SJCRH30 (cell line): ENCODE results near the gene MANEAL. TPM values are rescaled to one million over a fixed set of nuclear protein-coding genes. Genes with fewer than 3 reads are reported as not detected.

Source experiments
- DNase-seq, 2 experiments: peaks; one replicate each; pipeline ENCODE4 v3.0.0-alpha.2; 2015 to 2020
- H3K27ac ChIP-seq: fragments of 250-450 bp; sonication (Bioruptor Pico); 2 replicates; pipeline ENCODE4 v1.5.1; 2020; ENCODE audit warnings: mild to moderate bottlenecking, moderate library complexity
- H3K27me3 ChIP-seq: fragments of 250-450 bp; sonication (Bioruptor Pico); 2 replicates; pipeline ENCODE4 v1.5.1; 2020; ENCODE audit warnings: mild to moderate bottlenecking, moderate library complexity
- H3K36me3 ChIP-seq: fragments of 250-450 bp; sonication (Bioruptor Pico); 2 replicates; pipeline ENCODE4 v1.5.1; 2020; ENCODE audit warnings: mild to moderate bottlenecking, moderate library complexity
- H3K4me1 ChIP-seq: fragments of 250-450 bp; sonication (Bioruptor Pico); 2 replicates; pipeline ENCODE4 v1.5.1; 2020; ENCODE audit warnings: mild to moderate bottlenecking, moderate library complexity
- H3K4me3 ChIP-seq: fragments of 250-450 bp; sonication (Bioruptor Pico); 2 replicates; pipeline ENCODE4 v1.5.1; 2020; ENCODE audit warnings: mild to moderate bottlenecking, moderate library complexity
- H3K9me3 ChIP-seq: fragments of 250-450 bp; sonication (Bioruptor Pico); replicated peaks from 2 replicates; pipeline ENCODE4 v1.5.1; 2020; ENCODE audit warnings: mild to moderate bottlenecking, moderate library complexity
- total RNA-seq: library from RNA; depleted of rRNA; stranded (reverse); fragments of >200 nt; shearing (Covaris generic); gene quantifications from 2 replicates; pipeline ENCODE4 v1.2.3, GENCODE V29; 2014; rRNA removed

Gene MANEAL, protein sequence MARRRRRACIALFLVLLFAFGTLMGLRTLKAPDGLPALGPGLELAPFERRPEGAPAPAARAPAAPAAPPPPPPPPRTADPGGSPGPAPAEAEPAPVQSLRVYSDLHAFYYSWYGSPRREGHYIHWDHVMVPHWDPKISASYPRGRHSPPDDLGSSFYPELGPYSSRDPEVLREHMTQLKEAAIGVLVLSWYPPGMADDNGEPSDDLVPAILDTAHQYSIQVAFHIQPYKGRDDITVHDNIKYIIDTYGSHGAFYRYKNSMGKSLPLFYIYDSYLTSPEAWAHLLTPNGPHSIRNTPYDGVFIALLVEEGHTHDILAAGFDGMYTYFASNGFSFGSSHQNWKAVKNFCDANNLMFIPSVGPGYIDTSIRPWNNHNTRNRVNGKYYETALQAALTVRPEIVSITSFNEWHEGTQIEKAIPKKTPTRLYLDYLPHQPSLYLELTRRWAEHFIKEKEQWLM
- 32.3 and 36.5 TPM in 2 replicates for total RNA-seq

DNA sequence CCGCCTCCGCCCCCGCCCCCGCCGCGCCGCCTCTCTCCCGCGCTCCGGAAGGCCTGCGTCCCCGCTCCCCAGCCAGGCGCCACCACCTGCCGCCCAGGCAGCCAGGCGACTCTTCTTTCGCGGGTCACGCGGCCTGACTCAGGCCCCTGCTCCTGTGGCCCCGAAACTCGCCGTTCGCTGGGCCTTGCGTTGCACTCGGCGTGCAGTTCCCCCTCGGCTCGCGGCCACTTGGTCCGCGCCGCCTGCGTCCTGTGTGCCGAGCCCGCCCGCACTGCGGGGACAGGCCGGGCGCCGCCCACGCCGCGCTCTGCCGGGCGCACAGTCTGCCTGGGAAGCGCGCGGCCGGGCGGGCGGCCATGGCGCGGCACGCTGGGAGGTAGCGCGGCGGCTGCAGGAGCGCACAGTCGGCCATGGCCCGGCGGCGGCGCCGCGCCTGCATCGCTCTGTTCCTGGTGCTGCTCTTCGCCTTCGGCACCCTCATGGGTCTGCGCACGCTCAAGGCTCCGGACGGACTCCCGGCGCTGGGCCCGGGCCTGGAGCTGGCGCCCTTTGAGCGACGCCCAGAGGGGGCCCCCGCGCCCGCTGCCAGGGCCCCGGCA lies at the start of gene MANEAL:
TSS of gene MANEAL (plus strand) at position 75 of the 599 bp plus-strand sequence. CDS start at position 411, 336 bp downstream.
- Histone ChIP-seq H3K36me3 (peaks cover 2% of the 10 kb centered on the region; the same call in 1 of the 2 replicates), H3K27ac (no peak within 1 kb of the TSS), H3K4me1 (no peaks in the 10 kb centered on the region), H3K27me3 (0 out of 2 replicates have a peak, but pooled peaks cover 2% of the 10 kb centered on the region), H3K4me3 (peak within 1 kb of the TSS; percentile 74), H3K9me3 (no peaks in the 10 kb centered on the region)
- DNase-seq, result peak; percentile 68 to 74

DNA sequence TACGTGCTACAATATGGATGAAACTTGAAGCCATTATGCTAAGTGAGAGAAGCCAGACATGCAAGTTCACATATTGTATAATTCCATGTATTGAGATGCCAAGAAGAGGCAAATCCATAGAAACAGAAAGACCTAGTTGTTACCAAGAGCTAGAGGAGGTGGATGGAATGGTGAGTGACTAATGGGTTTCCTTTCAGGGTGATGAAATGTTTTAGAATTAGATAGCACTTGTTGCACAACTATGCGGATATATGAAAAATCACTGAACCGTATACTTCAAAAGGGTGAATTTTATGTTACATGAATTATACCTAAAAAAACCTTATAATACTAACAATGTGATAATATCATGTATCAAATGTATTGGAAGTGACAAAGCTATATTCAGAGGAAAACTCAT lies 46.8 kb upstream of the MANEAL start:
- Histone ChIP-seq H3K4me3 (no peak overlapping the region), H3K4me1 (no peaks in the 10 kb centered on the region), H3K9me3 (no peaks in the 10 kb centered on the region), H3K27ac (no peak overlapping the region), H3K36me3 (no peaks in the 10 kb centered on the region), H3K27me3 (peaks cover 3% of the 10 kb centered on the region)
- no peak for DNase-seq

DNA sequence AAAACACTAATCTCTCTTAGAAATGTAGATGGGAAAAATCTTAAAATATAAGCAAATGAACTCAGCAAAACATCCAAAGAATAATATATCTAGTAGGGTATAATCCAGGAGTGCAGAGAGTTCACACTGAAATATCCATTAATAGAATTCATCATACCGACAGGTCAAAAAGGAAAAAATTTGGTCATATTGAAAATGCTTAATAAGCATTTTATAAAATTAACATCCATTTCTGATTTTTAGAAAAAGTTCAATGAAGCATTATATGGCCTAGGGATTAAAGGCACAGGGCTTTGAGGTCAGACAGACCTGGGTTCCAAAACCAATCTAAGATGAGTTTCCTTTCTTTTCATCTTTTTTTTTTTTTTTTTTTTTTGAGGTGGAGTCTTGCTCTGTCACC lies 45.1 kb upstream of the MANEAL start:
- no peak for DNase-seq
- Histone ChIP-seq H3K4me3 (no peak overlapping the region), H3K36me3 (no peaks in the 10 kb centered on the region), H3K27ac (no peak overlapping the region), H3K9me3 (no peaks in the 10 kb centered on the region), H3K27me3 (peaks cover 3% of the 10 kb centered on the region; the same call in 1 of the 2 replicates), H3K4me1 (no peaks in the 10 kb centered on the region)

DNA sequence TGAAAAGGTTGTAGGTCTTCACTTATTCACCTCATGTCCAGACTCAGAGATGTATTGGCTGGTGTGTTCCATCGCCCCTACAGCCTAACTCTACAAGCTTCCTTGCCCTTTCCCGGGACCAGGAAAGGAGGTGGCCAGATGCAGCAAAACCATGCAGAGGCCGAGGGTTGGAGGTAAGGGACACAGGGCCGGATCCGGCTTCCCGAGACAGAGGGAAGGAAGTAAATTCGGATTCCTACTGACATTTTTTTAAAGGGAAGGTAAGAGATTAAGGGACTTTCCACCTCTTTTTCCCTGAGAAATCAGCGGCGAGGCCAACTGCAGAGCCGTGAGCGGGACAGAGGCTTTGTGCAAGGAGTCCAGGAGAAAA lies 41.4 kb upstream of the MANEAL start:
- Histone ChIP-seq H3K36me3 (no peaks in the 10 kb centered on the region), H3K4me1 (no peaks in the 10 kb centered on the region), H3K9me3 (no peaks in the 10 kb centered on the region), H3K27me3 (peaks cover 3% of the 10 kb centered on the region), H3K27ac (no peak overlapping the region), H3K4me3 (no peak overlapping the region)
- no peak for DNase-seq

DNA sequence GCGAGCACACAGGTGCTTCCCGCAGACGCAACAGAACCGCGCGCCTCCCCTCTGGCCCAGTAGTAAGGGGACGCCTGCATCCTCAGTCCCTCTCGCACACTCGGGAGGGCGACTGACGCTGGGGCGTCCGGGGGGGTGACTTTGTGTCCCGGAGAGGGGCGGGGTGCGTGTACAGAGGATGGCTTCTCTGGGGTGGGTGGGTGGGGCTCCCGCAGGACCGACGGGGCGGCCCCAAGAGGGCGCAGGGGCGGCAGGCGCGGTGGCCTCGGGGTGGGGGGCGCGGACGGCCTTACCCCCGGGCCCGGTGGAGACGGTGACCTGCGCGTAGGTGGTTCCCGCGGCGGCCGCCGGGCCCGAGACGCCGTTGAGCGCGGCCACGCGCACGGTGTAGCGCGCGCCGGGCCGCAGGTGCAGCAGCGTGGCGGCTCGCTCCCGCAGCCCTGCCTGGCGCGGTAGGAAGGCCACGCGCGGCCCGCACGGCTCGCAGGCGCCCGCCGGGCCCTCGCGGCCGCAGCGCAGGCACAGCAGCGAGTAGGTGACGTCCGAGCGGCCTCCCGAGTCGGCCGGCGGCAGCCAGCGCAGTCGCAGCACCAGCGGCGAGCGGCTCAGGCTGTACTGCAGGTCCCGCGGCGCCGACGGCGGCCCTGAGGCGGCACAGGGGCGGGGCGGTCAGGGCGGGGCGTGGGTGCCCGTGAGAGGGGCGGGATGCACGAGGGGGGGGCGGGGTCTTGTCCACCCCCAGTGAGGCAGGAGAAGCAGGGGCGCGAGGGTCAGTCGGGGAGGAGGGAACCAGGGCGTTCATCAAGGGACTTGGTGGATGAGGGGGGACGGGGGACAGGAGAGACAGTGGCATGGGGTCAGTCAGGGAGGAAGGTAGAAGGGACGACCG lies 40.8 kb upstream of the MANEAL start:
- no peak overlapping the region for H3K27ac ChIP-seq
- H3K36me3 ChIP-seq, result no peaks in the 10 kb centered on the region
- no peak for DNase-seq
- no peaks in the 10 kb centered on the region for H3K4me1 ChIP-seq
- H3K4me3 ChIP-seq, result no peak overlapping the region
- H3K27me3 ChIP-seq, result peaks cover 3% of the 10 kb centered on the region
- H3K9me3 ChIP-seq, result no peaks in the 10 kb centered on the region

DNA sequence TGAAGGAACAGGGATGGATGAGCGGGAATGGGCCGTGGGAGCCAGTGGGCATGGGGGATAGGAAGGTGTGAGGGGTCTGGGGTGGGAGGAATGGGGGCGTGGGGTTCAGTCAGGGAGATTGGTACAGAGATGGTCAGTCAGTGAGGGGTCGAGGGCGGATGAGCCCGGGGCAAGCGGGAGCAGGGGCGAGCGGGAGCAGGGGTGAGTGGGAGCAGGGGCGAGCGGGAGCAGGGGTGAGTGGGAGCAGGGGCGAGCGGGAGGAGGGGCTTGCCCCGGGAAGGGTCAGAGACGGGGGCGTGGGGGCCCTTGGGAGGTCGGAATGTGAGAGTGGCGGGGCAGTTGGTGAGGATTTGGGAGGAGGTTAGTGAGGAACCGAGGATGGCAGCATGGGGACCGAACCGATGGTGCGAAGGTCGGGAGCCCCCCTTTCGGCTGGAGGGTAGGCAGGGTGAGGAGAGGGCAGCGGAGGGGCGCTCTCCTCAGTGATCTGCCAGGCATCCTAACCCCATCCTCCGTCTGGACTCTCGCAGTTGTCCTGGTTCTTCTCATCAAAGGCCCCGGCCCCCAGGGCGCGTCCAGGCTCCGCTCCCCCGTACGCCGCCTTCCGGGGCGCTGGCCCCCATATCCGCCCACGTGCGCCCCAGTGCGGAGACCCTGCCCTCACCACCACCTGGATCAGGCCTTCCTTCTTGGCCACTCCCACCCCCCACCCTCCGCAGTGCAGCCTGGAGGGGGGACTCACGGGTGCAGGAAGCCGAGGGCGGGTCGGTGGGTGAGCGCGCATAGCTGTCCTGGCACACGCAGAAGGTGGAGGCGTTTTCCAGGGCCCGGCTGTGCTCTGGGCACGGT lies 40.0 kb upstream of the MANEAL start:
- Histone ChIP-seq H3K9me3 (no peaks in the 10 kb centered on the region), H3K4me1 (no peaks in the 10 kb centered on the region), H3K27me3 (no peaks in the 10 kb centered on the region; the same call in 1 of the 2 replicates), H3K27ac (no peak overlapping the region), H3K36me3 (no peaks in the 10 kb centered on the region), H3K4me3 (no peak overlapping the region)
- DNase-seq, result no peak

DNA sequence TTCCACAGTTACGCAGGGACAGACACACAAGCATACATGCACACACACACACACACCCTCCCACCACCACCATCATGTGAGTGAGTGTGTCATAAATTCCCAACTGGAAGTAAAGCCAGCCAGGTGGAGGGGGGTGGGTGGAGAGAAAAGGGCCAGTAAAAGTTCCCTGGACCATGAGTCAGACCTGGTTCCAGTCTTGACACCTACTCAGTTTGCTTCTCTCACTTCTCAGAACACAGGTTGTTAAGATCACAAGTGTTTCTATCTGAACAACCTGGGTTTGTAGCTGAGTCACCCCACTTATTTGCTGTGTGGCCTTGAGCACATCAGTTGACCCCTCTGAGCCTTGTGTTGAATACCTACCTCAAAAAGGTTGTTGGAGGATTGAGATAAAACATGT lies 38.4 kb upstream of the MANEAL start:
- no peak for DNase-seq
- H3K27me3 ChIP-seq, result no peaks in the 10 kb centered on the region; the same call in 1 of the 2 replicates
- no peak overlapping the region for H3K4me3 ChIP-seq
- H3K36me3 ChIP-seq, result no peaks in the 10 kb centered on the region
- no peaks in the 10 kb centered on the region for H3K9me3 ChIP-seq
- no peaks in the 10 kb centered on the region for H3K4me1 ChIP-seq
- no peak overlapping the region for H3K27ac ChIP-seq

DNA sequence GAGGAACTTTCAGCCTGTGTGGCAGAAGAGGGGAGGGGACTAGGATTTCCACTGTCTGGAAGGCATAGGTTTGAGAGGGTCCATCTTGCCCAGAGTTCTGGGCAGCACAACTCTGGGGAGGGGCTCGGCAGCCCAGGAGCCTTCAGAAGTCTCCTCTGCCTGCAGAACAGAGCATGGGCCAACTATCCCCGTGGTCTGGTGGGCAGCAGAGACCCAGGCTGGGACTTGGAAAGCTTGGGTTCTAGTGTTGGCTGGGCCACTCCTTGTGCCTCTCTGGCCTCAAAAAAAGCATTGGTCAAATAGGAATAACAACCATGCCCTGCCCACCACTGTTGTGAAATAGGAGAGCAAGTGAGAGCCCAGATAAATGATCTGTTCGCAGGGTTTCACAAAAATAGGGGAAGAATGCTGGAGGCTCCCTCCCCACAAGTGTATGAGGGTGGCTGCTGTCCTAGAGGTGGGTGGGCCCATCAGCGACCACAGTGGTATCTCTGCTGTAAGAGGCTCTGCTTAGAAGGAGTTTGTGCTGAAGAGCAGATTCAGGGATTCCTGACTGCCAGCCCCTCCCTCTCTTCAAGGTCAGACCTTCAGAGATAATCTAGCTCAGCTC lies 37.6 kb upstream of the MANEAL start:
- Histone ChIP-seq H3K4me3 (no peak overlapping the region), H3K4me1 (no peaks in the 10 kb centered on the region), H3K27ac (no peak overlapping the region), H3K27me3 (no peaks in the 10 kb centered on the region; the same call in 1 of the 2 replicates), H3K9me3 (no peaks in the 10 kb centered on the region), H3K36me3 (no peaks in the 10 kb centered on the region)
- no peak for DNase-seq

DNA sequence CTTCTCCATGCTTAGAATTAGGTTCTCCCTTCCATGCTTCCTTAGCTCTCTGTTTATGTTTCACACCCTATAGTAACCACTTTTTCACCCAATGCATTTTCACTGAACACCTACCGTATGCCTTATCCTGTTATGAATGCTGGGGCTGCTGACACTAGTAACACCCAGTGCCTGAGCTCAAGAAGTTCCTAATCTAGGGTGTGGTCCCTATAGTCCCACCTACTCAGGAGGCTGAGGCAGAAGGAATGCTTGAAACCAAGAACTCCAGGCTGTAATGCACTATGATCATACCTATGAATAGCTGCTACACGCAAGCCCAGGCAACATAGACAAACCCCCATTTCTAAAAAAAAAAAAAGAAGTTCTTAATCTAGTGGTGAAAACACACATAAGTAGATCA lies 34.2 kb upstream of the MANEAL start:
- Histone ChIP-seq H3K27me3 (no peaks in the 10 kb centered on the region; the same call in 1 of the 2 replicates), H3K36me3 (no peaks in the 10 kb centered on the region), H3K27ac (no peak overlapping the region), H3K4me1 (no peaks in the 10 kb centered on the region), H3K4me3 (no peak overlapping the region), H3K9me3 (no peaks in the 10 kb centered on the region)
- no peak for DNase-seq

DNA sequence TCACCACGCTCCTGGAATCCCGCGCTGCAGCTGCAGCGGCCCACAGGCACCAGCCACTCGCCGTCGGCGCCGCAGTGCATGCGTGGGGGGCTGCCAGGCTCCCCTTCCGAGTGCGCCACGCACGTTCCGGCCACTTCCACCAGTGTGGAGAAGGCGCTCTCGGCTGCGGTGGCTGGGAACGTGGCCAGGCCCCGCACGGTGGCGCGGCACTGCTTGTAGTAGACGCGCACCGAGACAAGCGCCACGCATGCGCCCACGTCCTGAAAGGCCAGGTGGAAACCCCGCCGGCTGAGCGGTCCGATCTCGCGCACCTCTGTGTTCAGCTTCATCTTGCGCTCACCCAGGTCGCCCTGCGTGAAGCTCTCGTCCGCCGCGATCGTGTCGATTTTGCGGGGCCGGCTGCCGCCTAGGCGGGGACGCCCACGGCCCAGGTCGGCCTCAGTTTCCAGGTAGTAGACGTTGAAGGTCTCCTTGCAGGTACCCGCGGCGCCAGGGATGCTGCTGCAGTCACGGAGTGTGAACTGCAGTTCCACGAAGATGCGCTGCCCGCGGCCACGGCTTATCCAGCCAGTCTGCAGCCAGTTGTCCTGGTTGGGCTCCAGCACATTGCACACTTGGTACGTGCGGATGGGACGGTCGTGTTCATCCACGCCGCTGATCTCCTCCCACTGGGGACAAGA lies 32.1 kb upstream of the MANEAL start:
- Histone ChIP-seq H3K9me3 (no peaks in the 10 kb centered on the region), H3K36me3 (no peaks in the 10 kb centered on the region), H3K4me1 (no peaks in the 10 kb centered on the region), H3K4me3 (no peak overlapping the region), H3K27me3 (no peaks in the 10 kb centered on the region), H3K27ac (no peak overlapping the region)
- no peak for DNase-seq

DNA sequence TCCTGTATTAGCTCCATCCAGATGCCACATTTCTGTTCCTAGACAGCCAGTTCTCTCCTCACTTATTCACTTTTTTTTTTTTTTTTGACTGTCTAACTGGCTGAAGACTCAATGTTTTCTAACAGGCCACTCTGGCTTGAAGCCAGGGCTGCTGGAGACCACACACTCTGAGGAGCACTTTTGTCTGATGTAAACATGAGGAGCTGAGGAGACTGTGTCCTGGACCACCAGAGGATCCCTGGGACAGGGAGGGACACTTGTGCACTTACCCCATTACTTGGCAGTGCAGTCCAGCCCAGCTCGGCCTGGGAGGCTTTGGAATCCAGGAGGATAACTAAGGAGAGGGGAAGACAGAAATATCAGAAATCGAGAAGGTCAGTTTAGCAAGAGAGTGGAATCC lies 31.1 kb upstream of the MANEAL start:
- H3K27ac ChIP-seq, result no peak overlapping the region
- H3K36me3 ChIP-seq, result no peaks in the 10 kb centered on the region
- no peaks in the 10 kb centered on the region for H3K27me3 ChIP-seq
- DNase-seq, result no peak
- no peaks in the 10 kb centered on the region for H3K4me1 ChIP-seq
- no peak overlapping the region for H3K4me3 ChIP-seq
- no peaks in the 10 kb centered on the region for H3K9me3 ChIP-seq

DNA sequence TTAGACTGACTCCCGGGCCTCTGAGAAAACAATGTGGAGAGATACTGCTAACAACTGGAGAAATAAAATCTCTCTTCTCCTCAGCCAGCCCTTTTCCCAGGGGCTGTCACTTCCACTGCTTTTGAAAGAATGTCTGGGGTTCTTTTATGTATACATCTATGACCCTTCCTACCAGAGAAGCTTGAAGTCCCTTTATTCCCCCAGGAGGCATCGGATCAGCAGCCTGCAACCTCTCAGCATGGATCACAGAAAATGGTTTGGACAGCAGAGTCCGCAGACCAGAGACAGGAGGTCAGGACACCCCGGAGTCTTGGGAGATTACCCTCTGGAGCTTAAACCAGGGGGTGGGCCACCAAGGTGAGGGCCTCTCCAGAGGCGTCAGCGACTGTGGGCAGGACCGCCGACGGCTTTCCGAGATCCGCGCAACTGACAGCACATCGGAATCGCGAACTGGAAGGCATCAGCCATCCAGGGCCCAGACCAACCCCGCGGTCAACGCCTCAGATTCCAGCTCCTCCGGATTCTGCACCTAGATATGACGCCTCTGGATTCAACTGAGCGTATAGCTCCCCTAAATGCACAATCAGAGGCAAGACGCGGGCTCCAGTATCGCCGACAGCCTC lies 29.7 kb upstream of the MANEAL start:
- DNase-seq, result no peak
- no peaks in the 10 kb centered on the region for H3K36me3 ChIP-seq
- H3K9me3 ChIP-seq, result no peaks in the 10 kb centered on the region
- H3K4me1 ChIP-seq, result no peaks in the 10 kb centered on the region
- H3K4me3 ChIP-seq, result no peak overlapping the region
- no peak overlapping the region for H3K27ac ChIP-seq
- no peaks in the 10 kb centered on the region for H3K27me3 ChIP-seq

DNA sequence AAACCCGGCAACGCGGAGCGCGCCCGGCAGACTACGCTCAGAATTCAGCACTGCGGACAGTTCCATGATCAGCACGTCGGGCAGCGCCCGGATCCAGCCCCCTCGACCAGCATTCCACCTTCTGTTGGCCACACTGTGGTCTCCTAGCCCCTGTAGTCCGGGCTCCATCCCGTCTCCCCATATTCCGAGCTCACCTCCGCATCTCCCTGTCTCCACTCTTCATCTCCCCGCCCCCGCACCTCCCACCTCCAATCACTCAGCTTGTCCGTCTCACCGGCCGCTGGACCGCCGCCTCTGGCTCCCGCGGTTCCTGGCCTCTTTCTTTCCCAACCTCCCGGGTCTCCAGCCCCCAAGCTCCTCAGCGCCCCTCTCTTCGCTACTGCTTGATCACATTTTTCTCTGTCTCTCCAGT lies 29.2 kb upstream of the MANEAL start:
- H3K27me3 ChIP-seq, result no peaks in the 10 kb centered on the region
- H3K9me3 ChIP-seq, result no peaks in the 10 kb centered on the region
- H3K4me3 ChIP-seq, result no peak overlapping the region
- DNase-seq, result peak; percentile 50 to 54
- no peaks in the 10 kb centered on the region for H3K4me1 ChIP-seq
- no peak overlapping the region for H3K27ac ChIP-seq
- H3K36me3 ChIP-seq, result no peaks in the 10 kb centered on the region
